ENCODE measurements around the gene LUZP1. TPM values are rescaled to one million over a fixed set of nuclear protein-coding genes. Genes with fewer than 3 reads are reported as not detected.

The LUZP1 gene
- total RNA-seq, 1 experiment from 2014 or later, result 22.4 TPM

GRCh38 chr1:23209770-23210169 lies 41.1 kb upstream of the LUZP1 start:
- ChIA-PET POLR2A (interaction anchor here (1.0 kb wide), 1 partner anchor 13 kb away, joined by 5 read pairs; no protein-coding TSS in a partner anchor), RAD21 (ENCODE audit: low non-redundant PET in 1 of 2, low total read pairs in 2 of 2, uncharacterized antibody in 2 of 2, unreplicated experiment in 2 of 2) (interaction anchor here in 1 of 2 experiments (0.5 to 1.0 kb wide), 2 partner anchors 229 to 233 kb away, joined by 3 to 4 read pairs; no protein-coding TSS in a partner anchor), CTCF (interaction anchor here (0.5 to 1.1 kb wide), 2 partner anchors 25 to 111 kb away, joined by 3 to 4 read pairs; no protein-coding TSS in a partner anchor)
- Histone ChIP-seq H2AFZ (ENCODE audit: low read depth, low read length, poor library complexity, severe bottlenecking) (no peak overlapping the region), H3K9ac (ENCODE audit: low read length) (no peak overlapping the region), H3K9me3 (ENCODE audit: control insufficient read depth in 1 of 2, insufficient read depth in 1 of 2, low read depth in 1 of 2, low read length in 2 of 2) (no peaks in the 10 kb centered on the region), H3K9me2 (ENCODE audit: insufficient read depth) (no peaks in the 10 kb centered on the region), H3K79me2 (ENCODE audit: insufficient read depth, low read length) (no peaks in the 10 kb centered on the region), H3K36me3 (ENCODE audit: control insufficient read depth in 1 of 2, insufficient read depth in 2 of 2, low read length in 2 of 2) (no peaks in the 10 kb centered on the region), H3K4me2 (ENCODE audit: low read length) (peak overlapping the region; percentile 20; the same call in 1 of the 2 replicates), H3K27ac (ENCODE audit: low read depth, low read length) (no peak overlapping the region), H3K4me1 (ENCODE audit: control insufficient read depth in 1 of 2, insufficient read depth in 2 of 2, low read length in 2 of 2) (peaks cover 12 to 34% of the 10 kb centered on the region in 2 experiments), H3K27me3 (ENCODE audit: insufficient read depth, low read length) (no peaks in the 10 kb centered on the region), H4K20me1 (ENCODE audit: insufficient read depth) (no peaks in the 10 kb centered on the region), H3K4me3 (replicated peaks in 1 of 2; ENCODE audit: low read depth in 1 of 2, low read length in 2 of 2) (no peak overlapping the region)
- intact Hi-C loops (cut with micrococcal nuclease), result loop anchor here (1.0 to 10.0 kb wide), 2 partner anchors 233 to 325 kb away; partner anchors contain the start of gene E2F2
- no TSS peak for BruUV-seq (replicated peaks)
- TF ChIP-seq SRF (IDR thresholded peaks at IDR 0.05; ENCODE audit: low read depth), result no peak
- TF ChIP-seq EZH2phosphoT487 (IDR thresholded peaks at IDR 0.05; ENCODE audit: borderline replicate concordance), result no peak
- no peak for TF ChIP-seq YY1 (IDR thresholded peaks at IDR 0.05; ENCODE audit: extremely low read depth, insufficient replicate concordance, low read depth, low read length)
- no peak for TF ChIP-seq JUND (IDR thresholded peaks at IDR 0.05)
- TF ChIP-seq ZFX (IDR thresholded peaks at IDR 0.05), result no peak
- no peak for TF ChIP-seq EGR1 (IDR thresholded peaks at IDR 0.05; ENCODE audit: low read depth)
- no peak for TF ChIP-seq MAX (IDR thresholded peaks at IDR 0.05)
- no peak for TF ChIP-seq SIN3A (IDR thresholded peaks at IDR 0.05; ENCODE audit: low read depth)
- TF ChIP-seq FOSL1 (IDR thresholded peaks at IDR 0.05; ENCODE audit: low read depth), result no peak
- no peak for TF ChIP-seq SP1 (IDR thresholded peaks at IDR 0.05; ENCODE audit: low read depth)
- TF ChIP-seq RAD21 (IDR thresholded peaks at IDR 0.05; ENCODE audit: low read depth), result no peak
- no peak for TF ChIP-seq ELF1 (IDR thresholded peaks at IDR 0.05; ENCODE audit: borderline replicate concordance, low read depth)
- TF ChIP-seq, protein P1, sequence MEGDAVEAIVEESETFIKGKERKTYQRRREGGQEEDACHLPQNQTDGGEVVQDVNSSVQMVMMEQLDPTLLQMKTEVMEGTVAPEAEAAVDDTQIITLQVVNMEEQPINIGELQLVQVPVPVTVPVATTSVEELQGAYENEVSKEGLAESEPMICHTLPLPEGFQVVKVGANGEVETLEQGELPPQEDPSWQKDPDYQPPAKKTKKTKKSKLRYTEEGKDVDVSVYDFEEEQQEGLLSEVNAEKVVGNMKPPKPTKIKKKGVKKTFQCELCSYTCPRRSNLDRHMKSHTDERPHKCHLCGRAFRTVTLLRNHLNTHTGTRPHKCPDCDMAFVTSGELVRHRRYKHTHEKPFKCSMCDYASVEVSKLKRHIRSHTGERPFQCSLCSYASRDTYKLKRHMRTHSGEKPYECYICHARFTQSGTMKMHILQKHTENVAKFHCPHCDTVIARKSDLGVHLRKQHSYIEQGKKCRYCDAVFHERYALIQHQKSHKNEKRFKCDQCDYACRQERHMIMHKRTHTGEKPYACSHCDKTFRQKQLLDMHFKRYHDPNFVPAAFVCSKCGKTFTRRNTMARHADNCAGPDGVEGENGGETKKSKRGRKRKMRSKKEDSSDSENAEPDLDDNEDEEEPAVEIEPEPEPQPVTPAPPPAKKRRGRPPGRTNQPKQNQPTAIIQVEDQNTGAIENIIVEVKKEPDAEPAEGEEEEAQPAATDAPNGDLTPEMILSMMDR (IDR thresholded peaks at IDR 0.05 in 2 of 3, conservative IDR thresholded peaks at IDR 0.05 in 1 of 3; ENCODE audit: borderline replicate concordance in 1 of 3, insufficient read depth in 1 of 3, low read depth in 2 of 3, low read length in 2 of 3), result no peak
- TF ChIP-seq CEBPB (IDR thresholded peaks at IDR 0.05; ENCODE audit: low read depth), result no peak
- TF ChIP-seq, protein P2, sequence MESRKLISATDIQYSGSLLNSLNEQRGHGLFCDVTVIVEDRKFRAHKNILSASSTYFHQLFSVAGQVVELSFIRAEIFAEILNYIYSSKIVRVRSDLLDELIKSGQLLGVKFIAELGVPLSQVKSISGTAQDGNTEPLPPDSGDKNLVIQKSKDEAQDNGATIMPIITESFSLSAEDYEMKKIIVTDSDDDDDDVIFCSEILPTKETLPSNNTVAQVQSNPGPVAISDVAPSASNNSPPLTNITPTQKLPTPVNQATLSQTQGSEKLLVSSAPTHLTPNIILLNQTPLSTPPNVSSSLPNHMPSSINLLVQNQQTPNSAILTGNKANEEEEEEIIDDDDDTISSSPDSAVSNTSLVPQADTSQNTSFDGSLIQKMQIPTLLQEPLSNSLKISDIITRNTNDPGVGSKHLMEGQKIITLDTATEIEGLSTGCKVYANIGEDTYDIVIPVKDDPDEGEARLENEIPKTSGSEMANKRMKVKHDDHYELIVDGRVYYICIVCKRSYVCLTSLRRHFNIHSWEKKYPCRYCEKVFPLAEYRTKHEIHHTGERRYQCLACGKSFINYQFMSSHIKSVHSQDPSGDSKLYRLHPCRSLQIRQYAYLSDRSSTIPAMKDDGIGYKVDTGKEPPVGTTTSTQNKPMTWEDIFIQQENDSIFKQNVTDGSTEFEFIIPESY (IDR thresholded peaks at IDR 0.05; ENCODE audit: extremely low read depth, insufficient replicate concordance, low read length), result no peak
- TF ChIP-seq CBX3 (IDR thresholded peaks at IDR 0.05; ENCODE audit: low read depth), result no peak
- ATAC-seq (no peak), DNase-seq (ENCODE audit: low read depth, low spot score) (no peak)
